Mucosa of descending colon (tissue), 3 donors: ENCODE data around the gene PCDH9. TPM values are rescaled to one million over a fixed set of nuclear protein-coding genes. Genes with fewer than 3 reads are reported as not detected.

ENCODE experiments used
- ATAC-seq: fragments of 200-7000 bp; cut with Tn5 transposase; one replicate; pipeline ENCODE4 v1.9.1; 2020; ENCODE audit warnings: mild to moderate bottlenecking, moderate library complexity
- DNase-seq, 3 donors: peaks; one replicate each; pipeline ENCODE4 v3.0.0-alpha.2; 2020
- H3K36me3 ChIP-seq: fragments of 200-600 bp; one replicate; pipeline ENCODE4 v1.8.0; 2021; ENCODE audit warnings: low read depth, mild to moderate bottlenecking
- H3K4me1 ChIP-seq: fragments of 200-600 bp; one replicate; pipeline ENCODE4 v1.8.0; 2021; ENCODE audit warnings: low read depth, mild to moderate bottlenecking
- H3K4me3 ChIP-seq: fragments of 200-600 bp; one replicate; pipeline ENCODE4 v1.8.0; 2021; ENCODE audit warnings: mild to moderate bottlenecking
- H3K9me3 ChIP-seq: fragments of 200-600 bp; one replicate; pipeline ENCODE4 v1.8.0; 2021; ENCODE audit warnings: mild to moderate bottlenecking
- CTCF ChIP-seq: fragments of 200-600 bp; IDR thresholded peaks from one replicate; pipeline ENCODE4 v1.8.0; 2022; ENCODE audit warnings: antibody characterized with exemption, mild to moderate bottlenecking
- intact Hi-C, 2 donors: fragments of 100-400 bp; cut with DNase I in 1 of 2; cut with micrococcal nuclease in 1 of 2; formaldehyde crosslinking; loops; one replicate each; pipeline versions ENCODE4 v1.11.0 to v1.11.1; 2022; cut with DNase I, micrococcal nuclease
- total RNA-seq, 3 donors: library from RNA; stranded (reverse); fragmentation: NEBNext Ultra II Directional in 2 of 3; extraction: Animal tissue kit (Norgen Biotek cat#: 25700) in 2 of 3; gene quantifications; one replicate each; pipeline versions ENCODE4 v1.2.1 to v1.2.4, GENCODE V29; 2021 to 2023
- donor health status: DM: no; HTN: no; CAD: no; lungs with moderate emphysema.
- donor health status: DM: no; HTN: no; CAD: no.
- donor health status: DM: no; HTN: yes; CAD: no.

Gene PCDH9
- total RNA-seq, 3 donors from 2014 or later, result 0.58 to 5.0 (median 0.80) TPM

GRCh38 chr13:66314911-66315310, 915.2 kb downstream of the PCDH9 start:
- Histone ChIP-seq H3K4me1 (peaks cover 4% of the 10 kb centered on the region), H3K36me3 (no peaks in the 10 kb centered on the region), H3K9me3 (no peaks in the 10 kb centered on the region), H3K4me3 (no peak overlapping the region)
- intact Hi-C loops, result no loop called here
- TF ChIP-seq CTCF, result no peak
- no peak for DNase-seq
- no peak for ATAC-seq

- Histone ChIP-seq H3K4me1 (peaks cover 4% of the 10 kb centered on the region), H3K4me3 (no peak overlapping the region), H3K36me3 (no peaks in the 10 kb centered on the region), H3K9me3 (no peaks in the 10 kb centered on the region)
- TF ChIP-seq CTCF, result no peak
- no peak for ATAC-seq
- DNase-seq, result no peak
- intact Hi-C loops, result no loop called here
These were observed 916.7 kb downstream of the PCDH9 start for GRCh38 chr13:66313413-66313812.

- DNase-seq, result peak in 1 of 3 donors; percentile 71
These were observed 917.6 kb downstream of the PCDH9 start for GRCh38 chr13:66312312-66313087.

GRCh38 chr13:66305961-66306617, 924.0 kb downstream of the PCDH9 start:
- no peaks in the 10 kb centered on the region for H3K4me1 ChIP-seq
- no peaks in the 10 kb centered on the region for H3K9me3 ChIP-seq
- no peaks in the 10 kb centered on the region for H3K36me3 ChIP-seq
- no peak overlapping the region for H3K4me3 ChIP-seq
- no peak for TF ChIP-seq CTCF
- DNase-seq (no peak), ATAC-seq (no peak)
- intact Hi-C loops, result no loop called here

More at GRCh38 chr13:66312312-66313087, 917.6 kb downstream of the PCDH9 start:
- no peak for TF ChIP-seq CTCF
- Histone ChIP-seq H3K4me1 (peaks cover 4% of the 10 kb centered on the region), H3K9me3 (no peaks in the 10 kb centered on the region), H3K36me3 (no peaks in the 10 kb centered on the region), H3K4me3 (no peak overlapping the region)
- ATAC-seq, result peak; percentile 98
- intact Hi-C loops, result no loop called here

- intact Hi-C loops, result no loop called here
- no peak for TF ChIP-seq CTCF
- DNase-seq, result no peak
- no peaks in the 10 kb centered on the region for H3K4me1 ChIP-seq
- H3K4me3 ChIP-seq, result no peak overlapping the region
- H3K36me3 ChIP-seq, result no peaks in the 10 kb centered on the region
- ATAC-seq, result no peak
- H3K9me3 ChIP-seq, result peaks cover 7% of the 10 kb centered on the region
These were observed 928.7 kb downstream of the PCDH9 start for GRCh38 chr13:66301482-66301881.
